Epithelial cell of proximal tubule (primary cell): ENCODE measurements around the gene WDR76. TPM values are rescaled to one million over a fixed set of nuclear protein-coding genes. Genes with fewer than 3 reads are reported as not detected.
"Not testable (repeated sequence)": the region's sequence is repeated elsewhere in the genome, so short reads cannot be mapped to it uniquely, and the experiment has no call there.

Experiments
- DNase-seq: peaks from one replicate; pipeline ENCODE4 v3.0.0-alpha.2; 2011; ENCODE audit warnings: low read depth
- H3K4me3 ChIP-seq: 2 replicates; pipeline ENCODE4 v1.5.1; 2011; ENCODE audit warnings: low read depth, mild to moderate bottlenecking, low read length
- total RNA-seq: library from RNA; depleted of rRNA; stranded (reverse); fragments of >200 nt; gene quantifications from 2 replicates; pipeline ENCODE4 v1.2.3, GENCODE V29; 2015
- TF ChIP-seq, protein P1 (sequence below): conservative IDR thresholded peaks from 2 replicates; pipeline ENCODE4 v1.5.1; 2012; ENCODE audit warnings: low read depth, mild to moderate bottlenecking, low read length

Gene WDR76
- total RNA-seq, 1 donor from 2014 or later: 20.7 TPM

DNA sequence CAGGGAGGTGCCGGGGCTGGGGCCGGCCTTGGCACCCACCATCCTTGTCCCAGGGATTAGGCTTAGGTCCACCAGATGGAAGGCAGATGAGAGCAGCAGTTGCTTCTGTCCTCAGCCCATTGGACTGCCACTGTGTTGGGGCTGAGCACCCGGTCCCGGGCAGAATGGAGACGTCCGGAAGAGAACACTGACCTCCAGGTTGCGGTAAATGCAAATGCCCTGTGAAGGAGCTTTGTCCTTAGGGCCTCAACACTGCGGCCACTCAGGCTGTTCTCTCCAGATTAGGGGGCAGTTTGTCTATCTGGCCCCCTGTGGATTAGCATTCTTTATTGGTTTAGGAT lies 26.9 kb upstream of the WDR76 start, which contains the start of gene SERINC4:
Gene SERINC4, minus strand, starts transcription at position 276 of the 341 bp plus-strand sequence. Its CDS starts 234 bp downstream, at position 42.
- H3K4me3 ChIP-seq: peak within 1 kb of the TSS; percentile 70

DNA sequence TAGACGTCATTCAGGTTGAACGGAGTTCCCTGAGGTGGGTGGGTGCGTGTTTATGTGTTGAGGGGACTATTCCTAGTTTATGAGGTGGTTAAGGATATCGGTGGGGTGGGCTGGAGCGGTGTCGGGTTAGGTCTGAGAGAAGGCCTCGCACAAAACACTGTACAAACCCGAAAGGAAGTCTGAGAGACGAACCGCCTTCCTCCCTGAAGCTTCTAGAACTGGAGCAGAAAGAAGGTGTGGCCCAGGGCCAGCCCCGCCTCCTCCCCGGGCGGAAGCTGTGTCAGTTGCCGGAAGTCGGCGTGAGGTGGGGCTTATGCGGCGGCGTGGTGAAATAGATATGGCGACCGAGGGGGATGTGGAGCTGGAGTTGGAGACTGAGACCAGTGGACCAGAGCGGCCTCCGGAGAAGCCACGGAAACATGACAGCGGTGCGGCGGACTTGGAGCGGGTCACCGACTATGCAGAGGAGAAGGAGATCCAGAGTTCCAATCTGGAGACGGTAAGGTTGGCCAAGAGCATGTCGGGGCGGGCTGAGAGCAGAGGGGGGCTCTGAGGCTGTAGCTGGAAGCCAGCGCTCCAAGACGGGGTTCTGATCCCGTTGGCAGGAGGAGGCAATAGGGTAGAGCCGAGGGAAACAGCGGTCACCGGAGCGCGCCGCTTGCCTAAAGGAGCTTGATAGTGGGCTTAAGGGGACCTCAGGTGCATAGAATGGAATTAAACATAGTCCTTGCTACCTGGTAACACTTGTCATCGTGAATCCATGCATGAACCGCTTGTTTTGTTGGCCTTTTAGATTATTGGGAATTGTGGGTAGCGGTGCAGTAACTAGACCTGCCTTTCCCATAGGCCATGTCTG lies 26.3 kb upstream of the WDR76 start, which contains the start of gene HYPK:
Gene HYPK, plus strand, starts transcription at position 314 of the 856 bp plus-strand sequence. Its CDS starts 24 bp downstream, at position 338.
- DNase-seq: no peak
- TF ChIP-seq, protein P1, sequence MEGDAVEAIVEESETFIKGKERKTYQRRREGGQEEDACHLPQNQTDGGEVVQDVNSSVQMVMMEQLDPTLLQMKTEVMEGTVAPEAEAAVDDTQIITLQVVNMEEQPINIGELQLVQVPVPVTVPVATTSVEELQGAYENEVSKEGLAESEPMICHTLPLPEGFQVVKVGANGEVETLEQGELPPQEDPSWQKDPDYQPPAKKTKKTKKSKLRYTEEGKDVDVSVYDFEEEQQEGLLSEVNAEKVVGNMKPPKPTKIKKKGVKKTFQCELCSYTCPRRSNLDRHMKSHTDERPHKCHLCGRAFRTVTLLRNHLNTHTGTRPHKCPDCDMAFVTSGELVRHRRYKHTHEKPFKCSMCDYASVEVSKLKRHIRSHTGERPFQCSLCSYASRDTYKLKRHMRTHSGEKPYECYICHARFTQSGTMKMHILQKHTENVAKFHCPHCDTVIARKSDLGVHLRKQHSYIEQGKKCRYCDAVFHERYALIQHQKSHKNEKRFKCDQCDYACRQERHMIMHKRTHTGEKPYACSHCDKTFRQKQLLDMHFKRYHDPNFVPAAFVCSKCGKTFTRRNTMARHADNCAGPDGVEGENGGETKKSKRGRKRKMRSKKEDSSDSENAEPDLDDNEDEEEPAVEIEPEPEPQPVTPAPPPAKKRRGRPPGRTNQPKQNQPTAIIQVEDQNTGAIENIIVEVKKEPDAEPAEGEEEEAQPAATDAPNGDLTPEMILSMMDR: no peak
- H3K4me3 ChIP-seq: peak within 1 kb of the TSS; percentile 70

More for the DNA sequence above, 26.9 kb upstream of the WDR76 start, which contains the start of gene SERINC4:
- TF ChIP-seq, protein P1: no peak
- no peak for DNase-seq

DNA sequence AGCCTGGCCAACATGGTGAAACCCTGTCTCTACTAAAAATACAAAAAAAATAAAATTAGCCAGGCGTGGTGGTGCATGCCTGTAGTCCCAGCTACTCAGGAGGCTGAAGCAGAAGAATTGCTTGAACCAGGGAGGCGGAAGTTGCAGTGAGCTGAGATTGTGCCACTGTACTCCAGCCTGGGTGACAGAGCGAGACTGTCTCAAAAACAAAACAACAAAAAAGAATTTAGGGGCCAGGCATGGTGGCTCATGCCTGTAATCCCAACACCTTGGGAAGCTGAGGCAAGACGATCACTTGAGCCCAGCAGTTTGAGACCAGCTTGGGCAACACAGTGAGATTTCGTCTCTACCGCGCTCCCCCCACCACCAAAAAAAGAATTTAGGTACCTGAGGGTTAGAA lies 24.1 kb upstream of the WDR76 start:
- DNase-seq, H3K4me3 ChIP-seq: not testable (repeated sequence)

DNA sequence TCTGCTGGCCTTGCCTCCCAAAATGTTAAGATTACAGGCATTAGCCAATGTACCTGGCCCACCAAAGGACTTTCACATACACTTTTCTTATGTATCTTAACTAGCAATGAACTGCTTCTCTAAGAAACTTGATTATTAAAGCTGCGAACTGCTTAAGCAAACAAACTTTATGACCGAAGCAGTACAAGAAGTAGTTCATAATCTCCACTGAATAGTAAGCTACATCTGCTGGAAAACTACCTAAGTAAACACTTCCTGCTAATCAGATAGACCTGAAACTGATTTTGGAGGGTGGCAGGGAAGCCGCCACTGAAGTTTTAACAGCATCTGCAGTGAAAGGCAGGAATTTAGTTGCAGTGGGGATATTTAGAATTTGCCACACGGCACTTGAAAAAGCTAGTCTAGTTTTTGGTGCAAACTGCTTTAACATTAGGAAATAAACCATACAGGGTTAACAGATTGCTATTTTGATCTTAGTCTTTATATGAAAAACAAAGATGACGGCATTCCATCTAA lies 18.3 kb upstream of the WDR76 start:
- no peak for DNase-seq
- TF ChIP-seq, protein P1: no peak
- H3K4me3 ChIP-seq: no peak overlapping the region

DNA sequence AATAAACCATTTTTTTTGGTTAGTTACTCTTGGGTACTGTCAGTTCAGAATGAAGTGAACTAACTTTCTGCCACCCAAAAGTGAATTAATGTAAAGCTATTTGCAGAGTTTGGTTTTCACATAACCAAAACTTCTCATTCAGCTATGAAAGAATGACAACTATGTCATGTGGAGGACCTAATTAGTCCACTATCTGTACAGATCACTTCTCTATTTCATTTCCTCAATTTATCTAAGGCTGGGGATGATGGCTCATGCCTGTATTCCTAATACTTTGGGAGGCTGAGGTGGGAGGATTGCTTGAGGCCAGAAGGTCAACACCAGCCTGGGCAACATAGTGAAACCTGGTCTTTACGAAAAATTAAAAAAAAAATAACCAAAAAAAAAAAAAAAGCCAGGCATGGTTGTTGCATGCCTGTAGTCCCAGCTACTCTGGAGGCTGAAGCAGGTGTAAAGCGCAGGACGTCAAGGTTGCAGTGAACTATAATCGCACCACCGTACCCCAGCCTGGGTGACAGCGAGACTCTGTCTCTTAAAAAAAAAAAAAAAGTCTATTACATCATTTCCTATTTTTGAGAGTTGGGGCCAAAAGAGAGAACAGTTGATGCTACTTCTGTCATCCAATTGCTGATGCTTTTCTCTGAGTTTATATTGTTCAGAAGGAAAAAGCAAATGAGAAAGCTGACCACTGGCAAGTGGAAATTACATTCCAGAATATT lies 17.7 kb upstream of the WDR76 start:
- DNase-seq: no peak
- no peak overlapping the region for H3K4me3 ChIP-seq
- TF ChIP-seq, protein P1: no peak

DNA sequence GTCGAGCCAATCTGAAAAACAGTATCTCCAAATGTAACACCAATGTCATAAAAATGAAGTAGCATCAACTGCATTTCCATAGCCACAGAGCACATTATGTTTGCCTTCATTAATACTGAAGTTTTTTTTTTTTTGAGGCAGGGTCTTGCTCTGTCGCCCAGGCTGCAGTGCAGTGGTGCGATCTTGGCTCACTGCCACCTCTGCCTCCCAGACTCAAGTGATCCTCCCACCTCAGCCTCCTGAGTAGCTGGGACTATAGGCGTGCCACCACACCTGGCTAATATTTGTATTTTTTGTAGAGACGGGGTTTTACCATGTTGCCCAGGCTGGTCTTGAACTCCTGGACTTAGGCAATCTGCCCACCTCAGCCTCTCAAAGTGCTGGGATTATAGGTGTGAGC lies 11.7 kb upstream of the WDR76 start:
- DNase-seq, H3K4me3 ChIP-seq: not testable (repeated sequence)

DNA sequence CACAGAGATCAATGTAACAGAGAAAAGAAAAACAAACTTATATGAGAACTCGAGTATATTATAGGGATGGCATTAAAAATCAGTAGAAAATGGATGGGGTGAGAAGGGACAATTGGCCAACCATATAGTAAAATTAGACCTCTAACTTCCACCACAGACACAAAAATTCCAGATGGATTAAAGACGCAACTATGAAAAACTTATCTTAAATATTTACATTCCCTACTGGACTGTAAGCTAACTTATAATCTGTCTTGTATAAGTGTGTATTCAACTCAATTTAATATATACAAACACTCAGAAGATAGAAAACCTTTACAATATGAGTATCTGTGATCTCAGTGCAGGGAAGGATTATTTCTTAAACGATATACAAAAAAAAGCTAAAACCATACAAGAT lies 5.3 kb upstream of the WDR76 start:
- TF ChIP-seq, protein P1: no peak
- no peak for DNase-seq
- H3K4me3 ChIP-seq: no peak overlapping the region
